Erythroblast (primary cell): ENCODE measurements around the gene PDGFC.

Experiments
- GATA1 ChIP-seq: IDR thresholded peaks from 2 replicates; pipeline ENCODE4 v1.6.1; 2011; ENCODE audit warnings: low read depth, mild to moderate bottlenecking, control low read depth, low read length, moderate library complexity
- POLR2A ChIP-seq: IDR thresholded peaks from 2 replicates; pipeline ENCODE4 v1.6.1; 2011; ENCODE audit warnings: mild to moderate bottlenecking, low read length

- no peak for TF ChIP-seq POLR2A
- no peak for TF ChIP-seq GATA1
Measured at GRCh38 chr4:156718226-156718625, 253.4 kb downstream of the PDGFC start.
